ENCODE measurements around the gene TMEM258. TPM values are rescaled to one million over a fixed set of nuclear protein-coding genes. Genes with fewer than 3 reads are reported as not detected.

TMEM258 gene
- total and polyA plus RNA-seq, 2 experiments from 2014 or later = 71.3 to 519 TPM

- no peaks in the 10 kb centered on the region for H4K20me1 ChIP-seq (replicated peaks; ENCODE audit: insufficient read depth)
- H3K4me3 ChIP-seq = no peak overlapping the region
- no peaks in the 10 kb centered on the region for H3K79me2 ChIP-seq (replicated peaks; ENCODE audit: insufficient read depth)
- Mint-ChIP-seq H3K4me1 (no peaks in the 10 kb centered on the region), H3K27me3 (ENCODE audit: insufficient read depth, low read depth, poor library complexity) (peaks cover 10% of the 10 kb centered on the region), H3K4me3 (no peak overlapping the region), H3K27ac (no peak overlapping the region), H3K9me3 (no peaks in the 10 kb centered on the region), H3K36me3 (ENCODE audit: low read depth) (peaks cover 9% of the 10 kb centered on the region; the same call in 2 of the 3 replicates)
- H3F3A ChIP-seq (replicated peaks; ENCODE audit: low read depth) = no peaks in the 10 kb centered on the region
- no peak for TF ChIP-seq CREB1 (CRISPR knock-in tag; IDR thresholded peaks at IDR 0.05; ENCODE audit: low read depth)
- no peak for TF ChIP-seq JUNB (IDR thresholded peaks at IDR 0.05; ENCODE audit: unreplicated experiment)
- TF ChIP-seq POLR2AphosphoS5 (IDR thresholded peaks at IDR 0.05; ENCODE audit: low read depth) = no peak
- TF ChIP-seq EZH2phosphoT487 (IDR thresholded peaks at IDR 0.05; ENCODE audit: unreplicated experiment) = no peak
- no peak for TF ChIP-seq ZNF331 (CRISPR knock-in tag; IDR thresholded peaks at IDR 0.05; ENCODE audit: low read depth)
- TF ChIP-seq REST (IDR thresholded peaks at IDR 0.05; ENCODE audit: unreplicated experiment) = no peak
- no peak for TF ChIP-seq CTCF (conservative IDR thresholded peaks at IDR 0.05; ENCODE audit: low read depth in 2 of 2)
- no peak for TF ChIP-seq ETS1 (IDR thresholded peaks at IDR 0.05)
- no peak for TF ChIP-seq ZNF114 (CRISPR knock-in tag; IDR thresholded peaks at IDR 0.05)
- no peak for TF ChIP-seq NANOG (IDR thresholded peaks at IDR 0.05; ENCODE audit: borderline replicate concordance)
- no peak for TF ChIP-seq STAT1 (IDR thresholded peaks at IDR 0.05; ENCODE audit: unreplicated experiment)
- no peak for TF ChIP-seq ZNF462 (CRISPR knock-in tag; IDR thresholded peaks at IDR 0.05)
- TF ChIP-seq EZH2 (IDR thresholded peaks at IDR 0.05; ENCODE audit: low read depth, unreplicated experiment) = no peak
- H3K4me1 ChIP-seq (ENCODE audit: insufficient read depth) = no peaks in the 10 kb centered on the region; the same call in 1 of the 2 replicates
- H2AFZ ChIP-seq = no peak overlapping the region
- H3K4me2 ChIP-seq = no peak overlapping the region
- ATAC-seq = peak; percentile 47
- DNase-seq (ENCODE audit: low spot score) = no peak
- no peaks in the 10 kb centered on the region for H3K9me2 ChIP-seq (ENCODE audit: insufficient read depth)
- H3K27ac ChIP-seq (ENCODE audit: low read depth) = no peak overlapping the region
- no peaks in the 10 kb centered on the region for H3K36me3 ChIP-seq (ENCODE audit: insufficient read depth)
- no peaks in the 10 kb centered on the region for H3K27me3 ChIP-seq (ENCODE audit: insufficient read depth)
These were observed 52.4 kb downstream of the TMEM258 start for GRCh38 chr11:61739966-61740365.

All from GM23338 (cell line).